WTC11 (cell line): Measurements from ENCODE around the gene TCTN1. TPM values are rescaled to one million over a fixed set of nuclear protein-coding genes. Genes with fewer than 3 reads are reported as not detected.

Source experiments
- ATAC-seq: fragments of 200-7000 bp; cut with Tn5 transposase; 2 replicates; pipeline ENCODE4 v1.10.0; 2021; ENCODE audit warnings: mild to moderate bottlenecking, moderate library complexity
- CTCF ChIA-PET: fragments of 300-600 bp; sonication (Branson Sonifier 250); formaldehyde crosslinking; loops from one replicate; lab custom pipeline; 2021; ENCODE audit warnings: antibody characterized with exemption; lab: Charles Lee
- POLR2A ChIA-PET: fragments of 350-600 bp; sonication (Branson Sonifier 250); formaldehyde crosslinking; loops from one replicate; lab custom pipeline; 2021; ENCODE audit warnings: antibody characterized with exemption; lab: Charles Lee
- DNase-seq: peaks from one replicate; pipeline ENCODE4 v3.0.0; 2021; ENCODE audit warnings: low spot score
- H3K27ac Mint-ChIP-seq: 2 replicates; pipeline ENCODE4 v1.8.0; 2021; ENCODE audit warnings: mixed read lengths
- H3K27me3 Mint-ChIP-seq: 2 replicates; pipeline ENCODE4 v1.8.0; 2021; ENCODE audit warnings: low read depth, mild to moderate bottlenecking, moderate library complexity, mixed read lengths
- H3K36me3 Mint-ChIP-seq: 2 replicates; pipeline ENCODE4 v1.8.0; 2021; ENCODE audit warnings: mixed read lengths
- H3K4me1 Mint-ChIP-seq: 2 replicates; pipeline ENCODE4 v1.8.0; 2022; ENCODE audit warnings: mixed read lengths
- H3K4me3 Mint-ChIP-seq: 2 replicates; pipeline ENCODE4 v1.8.0; 2021; ENCODE audit warnings: mild to moderate bottlenecking, moderate library complexity, mixed read lengths
- H3K9me3 Mint-ChIP-seq: 2 replicates; pipeline ENCODE4 v1.8.0; 2021; ENCODE audit warnings: mixed read lengths
- CBFB ChIP-seq: sonication (generic); formaldehyde crosslinking; IDR thresholded peaks from 2 replicates; pipeline ENCODE4 v1.8.1; 2022; ENCODE audit warnings: mild to moderate bottlenecking, low read depth, missing genetic modification reagents
- FOXP1 ChIP-seq: sonication (generic); formaldehyde crosslinking; IDR thresholded peaks from 2 replicates; pipeline ENCODE4 v1.8.0; 2022; ENCODE audit warnings: missing genetic modification reagents, mild to moderate bottlenecking, moderate library complexity, borderline replicate concordance
- GRHL2 ChIP-seq: fragments of 250-450 bp; sonication (Bioruptor Pico); IDR thresholded peaks from 2 replicates; pipeline ENCODE4 v1.8.0; 2022; ENCODE audit warnings: mild to moderate bottlenecking, moderate library complexity; ENCODE audit not compliant: insufficient replicate concordance, severe bottlenecking
- KAT7 ChIP-seq: sonication (generic); formaldehyde crosslinking; IDR thresholded peaks from 2 replicates; pipeline ENCODE4 v1.8.1; 2023; ENCODE audit warnings: missing genetic modification reagents, mild to moderate bottlenecking, borderline replicate concordance
- MXD4 ChIP-seq: fragments of 250-450 bp; sonication (Bioruptor Pico); IDR thresholded peaks from 2 replicates; pipeline ENCODE4 v1.8.0; 2021; ENCODE audit warnings: mild to moderate bottlenecking, moderate library complexity, borderline replicate concordance
- RELA ChIP-seq: sonication (generic); formaldehyde crosslinking; IDR thresholded peaks from 2 replicates; pipeline ENCODE4 v1.8.1; 2022; ENCODE audit warnings: missing genetic modification reagents, mild to moderate bottlenecking, borderline replicate concordance
- TCF7 ChIP-seq: sonication (generic); formaldehyde crosslinking; IDR thresholded peaks from 2 replicates; pipeline ENCODE4 v1.8.0; 2022; ENCODE audit warnings: mild to moderate bottlenecking, low read depth, missing genetic modification reagents, moderate library complexity
- ZNF232 ChIP-seq: sonication (generic); formaldehyde crosslinking; IDR thresholded peaks from 2 replicates; pipeline ENCODE4 v1.8.0; 2022; ENCODE audit warnings: mild to moderate bottlenecking, missing genetic modification reagents
- total RNA-seq: library from RNA; stranded (reverse); gene quantifications from 3 replicates; pipeline ENCODE4 v1.2.3, GENCODE V29; 2021
- TF ChIP-seq, protein P1 (sequence below): sonication (generic); formaldehyde crosslinking; IDR thresholded peaks from 2 replicates; pipeline ENCODE4 v1.8.1; 2023; ENCODE audit warnings: mild to moderate bottlenecking, missing genetic modification reagents, moderate library complexity
- TF ChIP-seq, protein P2 (sequence below): sonication (generic); formaldehyde crosslinking; IDR thresholded peaks from 2 replicates; pipeline ENCODE4 v1.8.1; 2023; ENCODE audit warnings: mild to moderate bottlenecking, moderate library complexity, missing genetic modification reagents
- TF ChIP-seq, protein P3 (sequence below): sonication (generic); formaldehyde crosslinking; IDR thresholded peaks from 2 replicates; pipeline ENCODE4 v1.8.0; 2022; ENCODE audit warnings: mild to moderate bottlenecking, missing genetic modification reagents
- TF ChIP-seq, protein P4 (sequence below): sonication (generic); formaldehyde crosslinking; IDR thresholded peaks from 2 replicates; pipeline ENCODE4 v1.8.1; 2023; ENCODE audit warnings: mild to moderate bottlenecking, missing genetic modification reagents
- TF ChIP-seq, protein P5 (sequence below): sonication (generic); formaldehyde crosslinking; IDR thresholded peaks from 2 replicates; pipeline ENCODE4 v1.8.0; 2023; ENCODE audit warnings: missing genetic modification reagents
- TF ChIP-seq, protein P6 (sequence below): fragments of 250-450 bp; sonication (Bioruptor Pico); IDR thresholded peaks from 2 replicates; pipeline ENCODE4 v2.1.2; 2022; ENCODE audit warnings: mild to moderate bottlenecking, moderate library complexity
- TF ChIP-seq, protein P7 (sequence below): sonication (generic); formaldehyde crosslinking; IDR thresholded peaks from 2 replicates; pipeline ENCODE4 v1.8.0; 2022; ENCODE audit warnings: mild to moderate bottlenecking, missing genetic modification reagents

TCTN1 gene
- total RNA-seq, 1 experiment from 2014 or later, result 10.3 TPM

DNA sequence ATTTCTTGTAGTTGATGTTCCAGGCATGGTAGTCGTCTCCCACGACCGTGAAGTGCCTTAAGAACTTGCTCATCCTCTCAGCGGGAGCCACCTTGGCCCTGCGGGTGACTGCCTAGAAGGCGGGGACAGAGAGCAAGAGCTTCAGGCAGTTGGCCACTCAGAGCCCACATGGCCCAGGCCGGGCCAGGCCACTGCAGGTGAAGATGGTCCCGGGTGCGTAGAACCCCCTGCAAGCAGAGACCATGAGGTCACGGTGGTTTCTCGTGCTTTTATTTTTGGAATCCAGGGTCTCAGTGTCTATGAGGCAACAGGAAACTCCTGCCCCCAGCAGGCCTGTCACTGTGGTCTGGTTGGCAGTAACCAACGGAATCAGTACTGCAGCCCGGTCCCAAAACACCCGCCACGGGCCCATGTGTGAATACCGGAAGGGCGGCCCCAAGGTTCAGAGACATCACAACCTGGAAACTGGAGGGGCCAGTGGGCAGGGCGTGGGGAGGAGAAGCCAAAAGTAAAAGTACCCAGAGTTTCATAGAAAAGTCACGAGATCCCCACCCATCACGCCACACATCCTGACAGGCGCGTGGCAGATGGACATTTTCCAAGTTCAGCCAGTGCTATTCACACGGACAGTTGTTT lies 47.5 kb downstream of the TCTN1 start (continued):
- TF ChIP-seq, protein P1, sequence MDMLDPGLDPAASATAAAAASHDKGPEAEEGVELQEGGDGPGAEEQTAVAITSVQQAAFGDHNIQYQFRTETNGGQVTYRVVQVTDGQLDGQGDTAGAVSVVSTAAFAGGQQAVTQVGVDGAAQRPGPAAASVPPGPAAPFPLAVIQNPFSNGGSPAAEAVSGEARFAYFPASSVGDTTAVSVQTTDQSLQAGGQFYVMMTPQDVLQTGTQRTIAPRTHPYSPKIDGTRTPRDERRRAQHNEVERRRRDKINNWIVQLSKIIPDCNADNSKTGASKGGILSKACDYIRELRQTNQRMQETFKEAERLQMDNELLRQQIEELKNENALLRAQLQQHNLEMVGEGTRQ (CRISPR knock-in tag), result no peak
- no peak for TF ChIP-seq ZNF232 (CRISPR knock-in tag)
- TF ChIP-seq, protein P2, sequence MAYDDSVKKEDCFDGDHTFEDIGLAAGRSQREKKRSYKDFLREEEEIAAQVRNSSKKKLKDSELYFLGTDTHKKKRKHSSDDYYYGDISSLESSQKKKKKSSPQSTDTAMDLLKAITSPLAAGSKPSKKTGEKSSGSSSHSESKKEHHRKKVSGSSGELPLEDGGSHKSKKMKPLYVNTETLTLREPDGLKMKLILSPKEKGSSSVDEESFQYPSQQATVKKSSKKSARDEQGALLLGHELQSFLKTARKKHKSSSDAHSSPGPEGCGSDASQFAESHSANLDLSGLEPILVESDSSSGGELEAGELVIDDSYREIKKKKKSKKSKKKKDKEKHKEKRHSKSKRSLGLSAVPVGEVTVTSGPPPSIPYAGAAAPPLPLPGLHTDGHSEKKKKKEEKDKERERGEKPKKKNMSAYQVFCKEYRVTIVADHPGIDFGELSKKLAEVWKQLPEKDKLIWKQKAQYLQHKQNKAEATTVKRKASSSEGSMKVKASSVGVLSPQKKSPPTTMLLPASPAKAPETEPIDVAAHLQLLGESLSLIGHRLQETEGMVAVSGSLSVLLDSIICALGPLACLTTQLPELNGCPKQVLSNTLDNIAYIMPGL (CRISPR knock-in tag), result no peak
- TF ChIP-seq, protein P3, sequence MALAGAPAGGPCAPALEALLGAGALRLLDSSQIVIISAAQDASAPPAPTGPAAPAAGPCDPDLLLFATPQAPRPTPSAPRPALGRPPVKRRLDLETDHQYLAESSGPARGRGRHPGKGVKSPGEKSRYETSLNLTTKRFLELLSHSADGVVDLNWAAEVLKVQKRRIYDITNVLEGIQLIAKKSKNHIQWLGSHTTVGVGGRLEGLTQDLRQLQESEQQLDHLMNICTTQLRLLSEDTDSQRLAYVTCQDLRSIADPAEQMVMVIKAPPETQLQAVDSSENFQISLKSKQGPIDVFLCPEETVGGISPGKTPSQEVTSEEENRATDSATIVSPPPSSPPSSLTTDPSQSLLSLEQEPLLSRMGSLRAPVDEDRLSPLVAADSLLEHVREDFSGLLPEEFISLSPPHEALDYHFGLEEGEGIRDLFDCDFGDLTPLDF (CRISPR knock-in tag), result no peak
- TF ChIP-seq, all 79 proteins: peak for 0

DNA sequence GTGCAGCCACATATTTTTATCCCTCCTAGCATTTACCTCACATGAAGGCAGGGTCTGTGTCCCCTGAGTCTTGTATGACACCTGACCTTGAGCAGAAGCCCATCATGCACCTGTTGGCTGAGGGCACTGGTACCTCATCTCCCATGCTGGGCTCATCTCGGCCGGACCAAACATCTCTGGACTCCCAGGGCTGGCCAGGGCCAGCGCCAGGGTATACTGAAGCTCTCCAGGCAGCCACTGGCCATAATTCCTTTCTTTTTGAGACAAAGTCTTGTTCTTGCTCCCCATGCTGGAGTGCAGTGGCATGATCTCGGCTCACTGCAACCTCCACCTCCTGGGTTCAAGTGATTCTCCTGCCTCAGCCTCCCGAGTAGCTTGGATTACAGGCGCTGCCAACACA lies 53.0 kb downstream of the TCTN1 start:
- H3K27me3 Mint-ChIP-seq, result no peaks in the 10 kb centered on the region
- POLR2A ChIA-PET, result no interaction called here
- ATAC-seq, result no peak
- CTCF ChIA-PET, result interaction anchor here (0.9 kb wide), 1 partner anchor 9 kb away, joined by 3 read pairs; no protein-coding TSS in a partner anchor
- H3K4me1 Mint-ChIP-seq, result peaks cover 13% of the 10 kb centered on the region
- no peak for DNase-seq
- no peak overlapping the region for H3K4me3 Mint-ChIP-seq
- H3K27ac Mint-ChIP-seq, result no peak overlapping the region
- peaks cover 8% of the 10 kb centered on the region for H3K9me3 Mint-ChIP-seq
- TF ChIP-seq MXD4 (CRISPR knock-in tag) (no peak), CBFB (no peak), GRHL2 (CRISPR knock-in tag) (no peak)
- TF ChIP-seq, protein P4, sequence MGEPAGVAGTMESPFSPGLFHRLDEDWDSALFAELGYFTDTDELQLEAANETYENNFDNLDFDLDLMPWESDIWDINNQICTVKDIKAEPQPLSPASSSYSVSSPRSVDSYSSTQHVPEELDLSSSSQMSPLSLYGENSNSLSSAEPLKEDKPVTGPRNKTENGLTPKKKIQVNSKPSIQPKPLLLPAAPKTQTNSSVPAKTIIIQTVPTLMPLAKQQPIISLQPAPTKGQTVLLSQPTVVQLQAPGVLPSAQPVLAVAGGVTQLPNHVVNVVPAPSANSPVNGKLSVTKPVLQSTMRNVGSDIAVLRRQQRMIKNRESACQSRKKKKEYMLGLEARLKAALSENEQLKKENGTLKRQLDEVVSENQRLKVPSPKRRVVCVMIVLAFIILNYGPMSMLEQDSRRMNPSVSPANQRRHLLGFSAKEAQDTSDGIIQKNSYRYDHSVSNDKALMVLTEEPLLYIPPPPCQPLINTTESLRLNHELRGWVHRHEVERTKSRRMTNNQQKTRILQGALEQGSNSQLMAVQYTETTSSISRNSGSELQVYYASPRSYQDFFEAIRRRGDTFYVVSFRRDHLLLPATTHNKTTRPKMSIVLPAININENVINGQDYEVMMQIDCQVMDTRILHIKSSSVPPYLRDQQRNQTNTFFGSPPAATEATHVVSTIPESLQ, result no peak
- H3K36me3 Mint-ChIP-seq, result 0 out of 2 replicates have a peak, but pooled peaks cover 3% of the 10 kb centered on the region

DNA sequence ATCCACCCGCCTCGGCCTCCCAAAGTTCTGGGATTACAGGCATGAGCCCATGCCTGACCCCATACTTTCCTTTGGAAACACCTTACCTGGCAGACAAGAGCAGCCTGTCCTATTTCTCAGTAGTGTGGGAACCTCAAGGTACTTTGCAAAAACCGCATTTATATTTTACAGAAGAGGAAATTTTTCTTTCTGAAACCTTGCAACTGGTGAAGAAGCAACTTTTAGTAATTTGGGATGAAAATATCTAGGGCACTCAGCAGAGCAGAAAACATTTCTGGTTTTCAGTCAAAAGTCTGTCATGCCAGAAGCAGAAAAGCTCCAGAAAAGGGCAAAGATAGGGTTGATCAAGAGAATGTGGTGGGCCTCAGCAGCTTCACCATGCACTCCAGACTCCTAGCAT lies 53.7 kb downstream of the TCTN1 start:
- H3K36me3 Mint-ChIP-seq, result 0 out of 2 replicates have a peak, but pooled peaks cover 3% of the 10 kb centered on the region
- ChIA-PET POLR2A (no interaction called here), CTCF (no interaction called here)
- no peak overlapping the region for H3K27ac Mint-ChIP-seq
- ATAC-seq (no peak), DNase-seq (no peak)
- H3K27me3 Mint-ChIP-seq, result no peaks in the 10 kb centered on the region
- H3K4me3 Mint-ChIP-seq, result no peak overlapping the region
- peaks cover 8% of the 10 kb centered on the region for H3K9me3 Mint-ChIP-seq
- H3K4me1 Mint-ChIP-seq, result peaks cover 13% of the 10 kb centered on the region
- TF ChIP-seq, protein P5, sequence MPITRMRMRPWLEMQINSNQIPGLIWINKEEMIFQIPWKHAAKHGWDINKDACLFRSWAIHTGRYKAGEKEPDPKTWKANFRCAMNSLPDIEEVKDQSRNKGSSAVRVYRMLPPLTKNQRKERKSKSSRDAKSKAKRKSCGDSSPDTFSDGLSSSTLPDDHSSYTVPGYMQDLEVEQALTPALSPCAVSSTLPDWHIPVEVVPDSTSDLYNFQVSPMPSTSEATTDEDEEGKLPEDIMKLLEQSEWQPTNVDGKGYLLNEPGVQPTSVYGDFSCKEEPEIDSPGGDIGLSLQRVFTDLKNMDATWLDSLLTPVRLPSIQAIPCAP, result no peak

DNA sequence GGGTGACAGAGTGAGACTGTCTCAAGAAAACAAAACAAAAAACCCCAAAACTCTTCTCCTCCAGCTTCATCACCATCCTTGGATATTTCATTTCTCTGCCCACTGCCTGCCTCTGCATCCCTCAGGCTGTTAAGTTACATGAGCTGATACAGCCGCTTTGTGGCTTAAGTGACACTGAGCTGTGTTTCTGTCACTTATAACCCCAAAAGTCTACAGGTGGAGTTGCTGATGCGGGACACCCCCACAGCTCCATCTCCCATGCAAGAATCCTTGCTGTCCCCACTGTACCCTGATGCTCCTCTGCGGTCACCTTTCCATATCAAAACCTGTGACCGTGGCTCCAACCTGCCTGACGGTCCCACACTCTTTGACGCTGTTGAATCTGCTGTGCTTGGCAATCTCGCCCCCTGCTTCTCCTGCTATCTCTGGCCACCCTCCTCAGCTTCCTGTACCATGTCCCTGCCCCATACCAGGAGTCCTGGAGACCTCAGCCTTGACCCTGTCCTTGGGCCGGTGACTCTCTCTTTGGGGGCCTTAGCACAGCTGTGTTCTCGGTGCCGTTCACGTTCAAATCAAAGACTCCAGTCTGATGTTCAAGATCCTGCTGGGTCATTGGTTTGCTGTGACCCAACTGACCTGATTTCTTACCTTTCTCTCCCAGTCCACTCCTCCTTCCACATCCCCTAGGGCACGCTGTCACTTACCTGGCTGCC lies 54.7 kb downstream of the TCTN1 start:
- CTCF ChIA-PET, result no interaction called here
- no peak overlapping the region for H3K4me3 Mint-ChIP-seq
- TF ChIP-seq RELA (CRISPR knock-in tag), result no peak
- TF ChIP-seq, protein P3 (CRISPR knock-in tag), result no peak
- TF ChIP-seq KAT7, result no peak
- no peak for TF ChIP-seq TCF7 (CRISPR knock-in tag)
- no peak for TF ChIP-seq FOXP1 (CRISPR knock-in tag)
- TF ChIP-seq, protein P6, sequence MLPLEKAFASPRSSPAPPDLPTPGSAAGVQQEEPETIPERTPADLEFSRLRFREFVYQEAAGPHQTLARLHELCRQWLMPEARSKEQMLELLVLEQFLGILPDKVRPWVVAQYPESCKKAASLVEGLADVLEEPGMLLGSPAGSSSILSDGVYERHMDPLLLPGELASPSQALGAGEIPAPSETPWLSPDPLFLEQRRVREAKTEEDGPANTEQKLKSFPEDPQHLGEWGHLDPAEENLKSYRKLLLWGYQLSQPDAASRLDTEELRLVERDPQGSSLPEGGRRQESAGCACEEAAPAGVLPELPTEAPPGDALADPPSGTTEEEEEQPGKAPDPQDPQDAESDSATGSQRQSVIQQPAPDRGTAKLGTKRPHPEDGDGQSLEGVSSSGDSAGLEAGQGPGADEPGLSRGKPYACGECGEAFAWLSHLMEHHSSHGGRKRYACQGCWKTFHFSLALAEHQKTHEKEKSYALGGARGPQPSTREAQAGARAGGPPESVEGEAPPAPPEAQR (CRISPR knock-in tag), result no peak
- TF ChIP-seq, protein P7, sequence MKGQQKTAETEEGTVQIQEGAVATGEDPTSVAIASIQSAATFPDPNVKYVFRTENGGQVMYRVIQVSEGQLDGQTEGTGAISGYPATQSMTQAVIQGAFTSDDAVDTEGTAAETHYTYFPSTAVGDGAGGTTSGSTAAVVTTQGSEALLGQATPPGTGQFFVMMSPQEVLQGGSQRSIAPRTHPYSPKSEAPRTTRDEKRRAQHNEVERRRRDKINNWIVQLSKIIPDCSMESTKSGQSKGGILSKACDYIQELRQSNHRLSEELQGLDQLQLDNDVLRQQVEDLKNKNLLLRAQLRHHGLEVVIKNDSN (CRISPR knock-in tag), result no peak
- TF ChIP-seq, protein P5, result no peak

More for the DNA sequence above, 54.7 kb downstream of the TCTN1 start:
- Mint-ChIP-seq H3K27me3 (no peaks in the 10 kb centered on the region), H3K27ac (peak overlapping the region; percentile 2; the same call in 1 of the 2 replicates), H3K4me1 (peaks cover 13% of the 10 kb centered on the region), H3K36me3 (0 out of 2 replicates have a peak, but pooled peaks cover 3% of the 10 kb centered on the region), H3K9me3 (peaks cover 8% of the 10 kb centered on the region)
- DNase-seq (no peak), ATAC-seq (no peak)
- POLR2A ChIA-PET, result no interaction called here
